ENCODE results near the gene SMARCC2. TPM values are rescaled to one million over a fixed set of nuclear protein-coding genes. Genes with fewer than 3 reads are reported as not detected.

SMARCC2 gene
- total RNA-seq, 1 experiment from 2014 or later = 94.8 TPM

- peaks cover 3% of the 10 kb centered on the region for H3K27me3 Mint-ChIP-seq (ENCODE audit: insufficient read depth, unreplicated experiment)
- no TSS peak for BruUV-seq (replicated peaks)
- no peaks in the 10 kb centered on the region for H3K27me3 ChIP-seq (replicated peaks; ENCODE audit: control insufficient read depth, insufficient read depth, low read length)
- ChIA-PET POLR2A (no interaction called here), CTCF (no interaction called here)
- peaks cover 33% of the 10 kb centered on the region for H3K36me3 Mint-ChIP-seq (ENCODE audit: insufficient read depth, unreplicated experiment)
- H3K4me1 ChIP-seq = peaks cover 25% of the 10 kb centered on the region
- no peak overlapping the region for H3K27ac Mint-ChIP-seq (ENCODE audit: unreplicated experiment)
- no peak for TF ChIP-seq CTCF (IDR thresholded peaks at IDR 0.05; ENCODE audit: insufficient read depth in 1 of 2, low read depth in 1 of 2, low read length in 1 of 2, severe bottlenecking in 1 of 2, unreplicated experiment in 1 of 2)
- H3K4me3 Mint-ChIP-seq (ENCODE audit: unreplicated experiment) = no peak overlapping the region
- intact Hi-C loops (cut with micrococcal nuclease; ENCODE audit: unreplicated experiment) = loop anchor here (2.0 to 5.0 kb wide), 3 partner anchors 66 to 275 kb away; partner anchors contain the start of genes ANKRD52 and SPRYD4
- no peaks in the 10 kb centered on the region for H3K36me3 ChIP-seq (ENCODE audit: control insufficient read depth, insufficient read depth, low read length)
- no peak for DNase-seq
- peaks cover 32% of the 10 kb centered on the region for H3K4me1 Mint-ChIP-seq (ENCODE audit: low read depth, unreplicated experiment)
- no peaks in the 10 kb centered on the region for H3K9me3 ChIP-seq
- H3K9me3 Mint-ChIP-seq (ENCODE audit: unreplicated experiment) = no peaks in the 10 kb centered on the region
- H3K4me3 ChIP-seq (ENCODE audit: low read depth, low read length) = no peak overlapping the region
These were observed 3.3 kb upstream of the SMARCC2 start for GRCh38 chr12:56192582-56192981.

- no peaks in the 10 kb centered on the region for H3K27me3 ChIP-seq (replicated peaks; ENCODE audit: control insufficient read depth, insufficient read depth, low read length)
- Mint-ChIP-seq H3K36me3 (ENCODE audit: insufficient read depth, unreplicated experiment) (peaks cover 34% of the 10 kb centered on the region), H3K4me1 (ENCODE audit: low read depth, unreplicated experiment) (peaks cover 35% of the 10 kb centered on the region), H3K27me3 (ENCODE audit: insufficient read depth, unreplicated experiment) (peaks cover 3% of the 10 kb centered on the region), H3K27ac (ENCODE audit: unreplicated experiment) (peak overlapping the region; percentile 98), H3K4me3 (ENCODE audit: unreplicated experiment) (peak overlapping the region; percentile 97), H3K9me3 (ENCODE audit: unreplicated experiment) (no peaks in the 10 kb centered on the region)
- ChIA-PET CTCF (interaction anchor here (0.7 to 3.8 kb wide), 5 partner anchors 15 to 217 kb away, joined by 3 to 99 read pairs (median 10); partner anchors contain the start of genes RAB5B, RNF41 and ZC3H10), POLR2A (interaction anchor here (0.7 to 2.3 kb wide), 2 partner anchors 15 to 31 kb away, joined by 8 to 11 read pairs; partner anchors contain the start of gene RNF41)
- H3K36me3 ChIP-seq (ENCODE audit: control insufficient read depth, insufficient read depth, low read length) = peaks cover 2% of the 10 kb centered on the region; the same call in 1 of the 2 replicates
- peak overlapping the region; percentile 49 for H3K4me3 ChIP-seq (ENCODE audit: low read depth, low read length)
- H3K9me3 ChIP-seq = no peaks in the 10 kb centered on the region
- no peak for DNase-seq
- BruUV-seq (replicated peaks) = no TSS peak
- intact Hi-C loops (cut with micrococcal nuclease; ENCODE audit: unreplicated experiment) = loop anchor here (1.0 to 5.0 kb wide), 4 partner anchors 71 to 277 kb away; partner anchors contain the start of genes CS and SPRYD4
- H3K4me1 ChIP-seq = peaks cover 19% of the 10 kb centered on the region
- no peak for TF ChIP-seq CTCF (IDR thresholded peaks at IDR 0.05; ENCODE audit: insufficient read depth in 1 of 2, low read depth in 1 of 2, low read length in 1 of 2, severe bottlenecking in 1 of 2, unreplicated experiment in 1 of 2)
These were observed 1.4 kb upstream of the SMARCC2 start for GRCh38 chr12:56190695-56191155.

GRCh38 chr12:56189918-56190694 lies 823 bp upstream of the SMARCC2 start:
- Mint-ChIP-seq H3K4me3 (ENCODE audit: unreplicated experiment) (peak overlapping the region; percentile 97), H3K9me3 (ENCODE audit: unreplicated experiment) (no peaks in the 10 kb centered on the region), H3K27me3 (ENCODE audit: insufficient read depth, unreplicated experiment) (peaks cover 3% of the 10 kb centered on the region), H3K36me3 (ENCODE audit: insufficient read depth, unreplicated experiment) (peaks cover 39% of the 10 kb centered on the region), H3K4me1 (ENCODE audit: low read depth, unreplicated experiment) (peaks cover 35% of the 10 kb centered on the region), H3K27ac (ENCODE audit: unreplicated experiment) (peak overlapping the region; percentile 98)
- CTCF ChIA-PET = interaction anchor here (0.6 to 3.8 kb wide), 24 partner anchors 12 to 451 kb away, joined by 3 to 99 read pairs (median 5); partner anchors contain the start of genes ANKRD52, CNPY2, ESYT1 and MYL6
- DNase-seq = peak; percentile 88 to 96
- no peaks in the 10 kb centered on the region for H3K9me3 ChIP-seq
- peak overlapping the region; percentile 49 for H3K4me3 ChIP-seq (ENCODE audit: low read depth, low read length)
- peak in 1 of 2 experiments; percentile 30 for TF ChIP-seq CTCF (IDR thresholded peaks at IDR 0.05; ENCODE audit: insufficient read depth in 1 of 2, low read depth in 1 of 2, low read length in 1 of 2, severe bottlenecking in 1 of 2, unreplicated experiment in 1 of 2)
- intact Hi-C loops (cut with micrococcal nuclease; ENCODE audit: unreplicated experiment) = loop anchor here (1.0 to 5.0 kb wide), 6 partner anchors 31 to 277 kb away; partner anchors contain the start of genes CS and SPRYD4
- H3K27me3 ChIP-seq (replicated peaks; ENCODE audit: control insufficient read depth, insufficient read depth, low read length) = no peaks in the 10 kb centered on the region
- POLR2A ChIA-PET = interaction anchor here (0.7 to 2.3 kb wide), 11 partner anchors 15 to 126 kb away, joined by 3 to 20 read pairs (median 7); partner anchors contain the start of genes CNPY2, COQ10A, ESYT1 and MYL6
- TSS peak; percentile 71 for BruUV-seq (replicated peaks)
- peaks cover 19% of the 10 kb centered on the region for H3K4me1 ChIP-seq
- H3K36me3 ChIP-seq (ENCODE audit: control insufficient read depth, insufficient read depth, low read length) = peaks cover 3% of the 10 kb centered on the region; the same call in 1 of the 2 replicates
